HepG2 (cell line): ENCODE data around the gene RNF208. TPM values are rescaled to one million over a fixed set of nuclear protein-coding genes. Genes with fewer than 3 reads are reported as not detected.
A peak's percentile ranks its signal among the peaks of the same experiment; 100 is the strongest.

Experiments used
- ATAC-seq: fragments of 200-7000 bp; cut with Tn5 transposase; 3 replicates; pipeline ENCODE4 v1.9.1; 2020; ENCODE audit warnings: mild to moderate bottlenecking, moderate library complexity
- BruUV-seq: library from RNA; stranded (reverse); fragments of 400-500 nt; replicated peaks from 2 replicates; lab custom pipeline; 2021; lab: Mats Ljungman, UMichigan
- CTCF ChIA-PET: fragments of 300-600 bp; formaldehyde crosslinking; extraction: SDS; loops from one replicate; lab custom pipeline; 2021; ENCODE audit warnings: low total read pairs, inconsistent platforms, low intra/inter-chr PET ratio; lab: Yijun Ruan, JAX
- POLR2A ChIA-PET: fragments of 350-600 bp; sonication (Branson Sonifier 250); formaldehyde crosslinking; loops from one replicate; lab custom pipeline; 2020; ENCODE audit warnings: antibody characterized with exemption, inconsistent platforms; lab: Yijun Ruan, JAX
- DNase-seq: peaks from one replicate; pipeline ENCODE4 v3.0.0-alpha.2; 2015; ENCODE audit warnings: low spot score
- FAIRE-seq: peaks from 3 replicates; lab custom pipeline; 2011; peaks lifted over from hg19 to GRCh38; lab: Jason Lieb, UNC
- H2AFZ ChIP-seq: one replicate; pipeline ENCODE4 v1.6.1; 2011; ENCODE audit warnings: low read length, inconsistent platforms
- H3K27ac ChIP-seq: fragments of 300-600 bp; 3 replicates; pipeline ENCODE4 v1.8.0; 2011; ENCODE audit warnings: mixed run types, mild to moderate bottlenecking, mixed read lengths, low read length, inconsistent platforms; ENCODE audit not compliant: insufficient read depth; ENCODE audit errors: extremely low read length
- H3K27me3 ChIP-seq, 2 experiments: fragments of 200-600 bp in 1 of 2; 2 replicates in 1 of 2; 3 replicates in 1 of 2; pipeline versions ENCODE4 v1.6.0 to v1.8.0; 2011; ENCODE audit warnings: low read length in 2 of 2, mild to moderate bottlenecking in 2 of 2, moderate library complexity in 2 of 2, inconsistent platforms in 1 of 2; ENCODE audit not compliant: insufficient read depth in 2 of 2, control insufficient read depth in 1 of 2
- H3K36me3 ChIP-seq, 2 experiments: fragments of 200-600 bp in 1 of 2; replicated peaks in 1 of 2; 2 replicates in 1 of 2; 3 replicates in 1 of 2; pipeline versions ENCODE4 v1.5.1 to v1.8.0; 2011; ENCODE audit warnings: low read length in 2 of 2, inconsistent platforms in 1 of 2; ENCODE audit not compliant: insufficient read depth in 2 of 2, control insufficient read depth in 1 of 2
- H3K4me1 ChIP-seq: 2 replicates; pipeline ENCODE4 v1.5.1; 2012; ENCODE audit warnings: low read length, inconsistent platforms; ENCODE audit not compliant: insufficient read depth
- H3K4me2 ChIP-seq: 2 replicates; pipeline ENCODE4 v1.6.0; 2011; ENCODE audit warnings: low read depth, low read length, inconsistent platforms
- H3K4me3 ChIP-seq, 3 experiments: fragments of 200-600 bp in 1 of 3; sonication (generic), shearing (Covaris generic) in 1 of 3; replicated peaks in 1 of 3; 2 replicates each; pipeline ENCODE4 v1.5.1; 2011 to 2016; ENCODE audit warnings: low read length in 3 of 3, inconsistent platforms in 2 of 3, low read depth in 2 of 3, mild to moderate bottlenecking in 2 of 3, control low read depth in 1 of 3, mixed read lengths in 1 of 3; ENCODE audit not compliant: insufficient read depth in 1 of 3
- H3K79me2 ChIP-seq: one replicate; pipeline ENCODE4 v1.6.1; 2011; ENCODE audit warnings: low read length, inconsistent platforms; ENCODE audit not compliant: insufficient read depth
- H3K9ac ChIP-seq: 2 replicates; pipeline ENCODE4 v1.6.0; 2011; ENCODE audit warnings: mild to moderate bottlenecking, low read depth, low read length, inconsistent platforms; ENCODE audit not compliant: insufficient read depth
- H3K9me3 ChIP-seq: 2 replicates; pipeline ENCODE4 v1.5.1; 2012; ENCODE audit warnings: mild to moderate bottlenecking, low read length
- H4K20me1 ChIP-seq: 2 replicates; pipeline ENCODE4 v1.6.0; 2011; ENCODE audit warnings: inconsistent platforms, mild to moderate bottlenecking, low read length, moderate library complexity; ENCODE audit not compliant: insufficient read depth
- AGO1 ChIP-seq: fragments of 200-400 bp; formaldehyde crosslinking; IDR thresholded peaks from 2 replicates; pipeline ENCODE4 v1.6.1; 2017; ENCODE audit warnings: mild to moderate bottlenecking, low read depth, low read length, moderate library complexity; ENCODE audit not compliant: poor library complexity, severe bottlenecking
- BCL6 ChIP-seq: IDR thresholded peaks from 2 replicates; pipeline ENCODE4 v1.6.1; 2016; ENCODE audit warnings: missing genetic modification reagents, missing compliant biosample characterization
- CHD2 ChIP-seq: IDR thresholded peaks from 2 replicates; pipeline ENCODE4 v1.6.1; 2011; ENCODE audit warnings: low read depth, low read length, improper control_type of control experiment
- EZH2 ChIP-seq: conservative IDR thresholded peaks from 2 replicates; pipeline ENCODE4 v1.6.1; 2012; ENCODE audit warnings: mild to moderate bottlenecking, low read depth, low read length, moderate library complexity
- RARA ChIP-seq: IDR thresholded peaks from 2 replicates; pipeline ENCODE4 v1.6.1; 2016; ENCODE audit warnings: missing genetic modification reagents, missing compliant biosample characterization
- TBX2 ChIP-seq: sonication (generic); formaldehyde crosslinking; IDR thresholded peaks from 2 replicates; pipeline ENCODE4 v1.5.0; 2020; ENCODE audit warnings: missing genetic modification reagents, mild to moderate bottlenecking, borderline replicate concordance
- THAP11 ChIP-seq: IDR thresholded peaks from 2 replicates; pipeline ENCODE4 v1.6.1; 2016; ENCODE audit warnings: missing biosample characterization, missing genetic modification reagents
- ZC3H13 ChIP-seq: sonication (generic); formaldehyde crosslinking; IDR thresholded peaks from 2 replicates; pipeline ENCODE4 v1.8.1; 2023; ENCODE audit warnings: mild to moderate bottlenecking, missing genetic modification reagents, moderate library complexity
- ZNF124 ChIP-seq: sonication (generic); formaldehyde crosslinking; IDR thresholded peaks from 2 replicates; pipeline ENCODE4 v1.4.0; 2020; ENCODE audit warnings: missing genetic modification reagents
- ZNF432 ChIP-seq: sonication (generic); formaldehyde crosslinking; IDR thresholded peaks from 2 replicates; pipeline ENCODE4 v1.5.0; 2020; ENCODE audit warnings: missing genetic modification reagents, mild to moderate bottlenecking, borderline replicate concordance
- ZNF780A ChIP-seq: sonication (generic); formaldehyde crosslinking; IDR thresholded peaks from 2 replicates; pipeline ENCODE4 v1.8.0; 2022; ENCODE audit warnings: mild to moderate bottlenecking, missing genetic modification reagents, moderate library complexity
- ZSCAN12 ChIP-seq: sonication (generic); formaldehyde crosslinking; IDR thresholded peaks from 2 replicates; pipeline ENCODE4 v1.9.0; 2021; ENCODE audit warnings: mild to moderate bottlenecking, missing genetic modification reagents
- WGBS: methylation state at CpG from one replicate; pipeline ENCODE4 v1.1.6; 2017; ENCODE audit warnings: low lambda C conversion rate; 5-methylcytosine and 5-hydroxymethylcytosine counted together
- in situ Hi-C: cut with HindIII; loops from 2 replicates; pipeline ENCODE4 v1.10.0; 2017; ENCODE audit warnings: low pct_unique_long_range_greater_than_20kb; ENCODE audit not compliant: extremely low pct_ligation_motif_present
- intact Hi-C: fragments of 100-400 bp; cut with micrococcal nuclease; formaldehyde crosslinking; loops from one replicate; pipeline ENCODE4 v1.10.0; 2022; ENCODE audit not compliant: unreplicated experiment
- polyA plus RNA-seq, 8 experiments: library from polyadenylated mRNA; depleted of rRNA in 3 of 8; stranded (reverse) in 7 of 8; unstranded in 1 of 8; fragments of >200 nt; fragmentation: Illumina TruSeq in 4 of 8; extraction: Trizol in 4 of 8; gene quantifications; 2 replicates each; pipeline versions ENCODE4 v1.2.1 to v1.2.3, GENCODE V29; 2011 to 2016; ENCODE audit warnings: low read depth in 4 of 8, missing spikeins in 1 of 8, mixed read lengths in 1 of 8; ENCODE audit not compliant: insufficient read depth in 1 of 8
- total RNA-seq, 5 experiments: library from RNA; depleted of rRNA; stranded (reverse); fragments of >200 nt; fragmentation: Illumina TruSeq; extraction: Trizol; gene quantifications; 2 replicates each; pipeline ENCODE4 v1.2.3, GENCODE V29; 2016; ENCODE audit warnings: low read depth in 1 of 5
- TF ChIP-seq, protein P1 (sequence below): sonication (generic); formaldehyde crosslinking; IDR thresholded peaks from 2 replicates; pipeline ENCODE4 v1.4.0; 2020; ENCODE audit warnings: missing genetic modification reagents
- TF ChIP-seq, protein P2 (sequence below): sonication (generic); formaldehyde crosslinking; IDR thresholded peaks from 2 replicates; pipeline ENCODE4 v1.5.1; 2020; ENCODE audit warnings: mild to moderate bottlenecking, missing genetic modification reagents, moderate library complexity
- TF ChIP-seq, protein P3 (sequence below): sonication (generic); formaldehyde crosslinking; IDR thresholded peaks from 2 replicates; pipeline ENCODE4 v1.9.0; 2021; ENCODE audit warnings: missing genetic modification reagents, borderline replicate concordance

RNF208 gene
- total and polyA plus RNA-seq, 2 of the 13 experiments (the other 11 are each of a cell fraction or from before 2014, with no cell fraction given): 1.6 to 2.1 TPM

DNA sequence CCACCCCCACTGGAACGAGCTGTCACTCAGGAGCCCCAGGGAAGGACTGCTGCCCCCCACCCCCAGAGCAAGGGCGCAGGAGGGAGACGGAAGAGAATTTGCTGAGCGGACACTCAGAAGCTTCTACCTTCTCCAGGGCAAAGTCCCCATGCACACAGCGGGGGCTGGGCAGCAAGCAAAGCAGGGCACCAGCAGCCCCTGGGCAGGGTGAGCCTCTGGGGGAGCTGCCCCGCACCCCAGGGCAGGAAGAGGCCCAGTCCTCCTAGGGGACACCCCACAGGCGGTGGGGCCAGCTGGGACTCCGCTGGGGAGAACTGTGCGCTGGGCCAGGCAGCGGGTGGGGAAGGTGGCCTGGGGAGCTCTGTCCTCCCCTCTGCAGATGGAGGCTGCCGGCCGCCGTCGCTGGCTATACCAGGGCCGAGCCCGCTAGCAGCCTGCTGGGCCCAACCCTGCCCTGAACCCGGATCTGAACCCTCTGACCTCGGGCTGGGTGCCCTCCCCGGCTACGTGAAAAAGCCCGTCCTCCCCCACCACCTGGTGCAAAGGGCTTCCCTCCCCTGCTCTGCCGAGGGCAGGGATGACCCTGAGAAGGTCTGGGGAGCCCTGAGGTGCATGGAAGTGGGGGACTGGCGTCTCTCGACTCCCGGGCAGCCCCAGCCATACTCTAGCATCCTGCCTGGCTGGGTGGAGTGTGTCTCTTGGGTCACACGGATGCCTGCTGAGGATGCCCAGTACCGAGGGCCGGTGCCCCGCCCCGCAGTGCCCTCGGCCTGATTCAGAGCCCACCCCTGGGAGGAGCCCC, 8.1 kb upstream of the RNF208 start:
- intact Hi-C loops: no loop called here
- Histone ChIP-seq H3K9me3 (no peaks in the 10 kb centered on the region), H4K20me1 (no peaks in the 10 kb centered on the region), H2AFZ (no peak overlapping the region), H3K79me2 (peaks cover 4% of the 10 kb centered on the region), H3K9ac (peak overlapping the region; percentile 65), H3K4me1 (peaks cover 75% of the 10 kb centered on the region), H3K36me3 (no peaks in the 10 kb centered on the region), H3K27me3 (no peaks in the 10 kb centered on the region), H3K27ac (peak overlapping the region; percentile 75), H3K4me2 (peak overlapping the region; percentile 96), H3K4me3 (peak overlapping the region; percentile 53 to 72 (median 62))
- 2% methylated on average over 8 of the region's 31 CpGs for WGBS
- FAIRE-seq (no peak), ATAC-seq (peak; percentile 46), DNase-seq (no peak)
- no TSS peak for BruUV-seq
- ChIA-PET POLR2A (interaction anchor here (0.9 to 2.7 kb wide), 14 partner anchors 8 to 144 kb away, joined by 3 to 16 read pairs (median 5); partner anchors contain the start of genes ANAPC2, MAN1B1, SSNA1 and TOR4A), CTCF (no interaction called here)
- in situ Hi-C loops: loop anchor here (5.0 kb wide), 2 partner anchors 43 to 118 kb away; partner anchors contain the start of genes ANAPC2, DPP7 and SSNA1
- TF ChIP-seq TBX2 (CRISPR knock-in tag) (peak; percentile 55; the same call in 1 of the 2 replicates), ZC3H13 (CRISPR knock-in tag) (peak; percentile 95; the same call in 1 of the 2 replicates), ZNF432 (CRISPR knock-in tag) (no peak), AGO1 (peak; percentile 95), CHD2 (no peak), BCL6 (peak; percentile 49), THAP11 (CRISPR knock-in tag) (peak; percentile 66; the same call in 1 of the 2 replicates), ZSCAN12 (CRISPR knock-in tag) (no peak), EZH2 (no peak), RARA (CRISPR knock-in tag) (peak; percentile 74), ZNF780A (no peak), ZNF124 (no peak)
- TF ChIP-seq, protein P1, sequence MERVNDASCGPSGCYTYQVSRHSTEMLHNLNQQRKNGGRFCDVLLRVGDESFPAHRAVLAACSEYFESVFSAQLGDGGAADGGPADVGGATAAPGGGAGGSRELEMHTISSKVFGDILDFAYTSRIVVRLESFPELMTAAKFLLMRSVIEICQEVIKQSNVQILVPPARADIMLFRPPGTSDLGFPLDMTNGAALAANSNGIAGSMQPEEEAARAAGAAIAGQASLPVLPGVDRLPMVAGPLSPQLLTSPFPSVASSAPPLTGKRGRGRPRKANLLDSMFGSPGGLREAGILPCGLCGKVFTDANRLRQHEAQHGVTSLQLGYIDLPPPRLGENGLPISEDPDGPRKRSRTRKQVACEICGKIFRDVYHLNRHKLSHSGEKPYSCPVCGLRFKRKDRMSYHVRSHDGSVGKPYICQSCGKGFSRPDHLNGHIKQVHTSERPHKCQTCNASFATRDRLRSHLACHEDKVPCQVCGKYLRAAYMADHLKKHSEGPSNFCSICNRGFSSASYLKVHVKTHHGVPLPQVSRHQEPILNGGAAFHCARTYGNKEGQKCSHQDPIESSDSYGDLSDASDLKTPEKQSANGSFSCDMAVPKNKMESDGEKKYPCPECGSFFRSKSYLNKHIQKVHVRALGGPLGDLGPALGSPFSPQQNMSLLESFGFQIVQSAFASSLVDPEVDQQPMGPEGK (CRISPR knock-in tag): peak; percentile 86
- TF ChIP-seq, protein P2, sequence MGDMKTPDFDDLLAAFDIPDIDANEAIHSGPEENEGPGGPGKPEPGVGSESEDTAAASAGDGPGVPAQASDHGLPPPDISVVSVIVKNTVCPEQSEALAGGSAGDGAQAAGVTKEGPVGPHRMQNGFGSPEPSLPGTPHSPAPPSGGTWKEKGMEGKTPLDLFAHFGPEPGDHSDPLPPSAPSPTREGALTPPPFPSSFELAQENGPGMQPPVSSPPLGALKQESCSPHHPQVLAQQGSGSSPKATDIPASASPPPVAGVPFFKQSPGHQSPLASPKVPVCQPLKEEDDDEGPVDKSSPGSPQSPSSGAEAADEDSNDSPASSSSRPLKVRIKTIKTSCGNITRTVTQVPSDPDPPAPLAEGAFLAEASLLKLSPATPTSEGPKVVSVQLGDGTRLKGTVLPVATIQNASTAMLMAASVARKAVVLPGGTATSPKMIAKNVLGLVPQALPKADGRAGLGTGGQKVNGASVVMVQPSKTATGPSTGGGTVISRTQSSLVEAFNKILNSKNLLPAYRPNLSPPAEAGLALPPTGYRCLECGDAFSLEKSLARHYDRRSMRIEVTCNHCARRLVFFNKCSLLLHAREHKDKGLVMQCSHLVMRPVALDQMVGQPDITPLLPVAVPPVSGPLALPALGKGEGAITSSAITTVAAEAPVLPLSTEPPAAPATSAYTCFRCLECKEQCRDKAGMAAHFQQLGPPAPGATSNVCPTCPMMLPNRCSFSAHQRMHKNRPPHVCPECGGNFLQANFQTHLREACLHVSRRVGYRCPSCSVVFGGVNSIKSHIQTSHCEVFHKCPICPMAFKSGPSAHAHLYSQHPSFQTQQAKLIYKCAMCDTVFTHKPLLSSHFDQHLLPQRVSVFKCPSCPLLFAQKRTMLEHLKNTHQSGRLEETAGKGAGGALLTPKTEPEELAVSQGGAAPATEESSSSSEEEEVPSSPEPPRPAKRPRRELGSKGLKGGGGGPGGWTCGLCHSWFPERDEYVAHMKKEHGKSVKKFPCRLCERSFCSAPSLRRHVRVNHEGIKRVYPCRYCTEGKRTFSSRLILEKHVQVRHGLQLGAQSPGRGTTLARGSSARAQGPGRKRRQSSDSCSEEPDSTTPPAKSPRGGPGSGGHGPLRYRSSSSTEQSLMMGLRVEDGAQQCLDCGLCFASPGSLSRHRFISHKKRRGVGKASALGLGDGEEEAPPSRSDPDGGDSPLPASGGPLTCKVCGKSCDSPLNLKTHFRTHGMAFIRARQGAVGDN (CRISPR knock-in tag): peak; percentile 92
- TF ChIP-seq, protein P3, sequence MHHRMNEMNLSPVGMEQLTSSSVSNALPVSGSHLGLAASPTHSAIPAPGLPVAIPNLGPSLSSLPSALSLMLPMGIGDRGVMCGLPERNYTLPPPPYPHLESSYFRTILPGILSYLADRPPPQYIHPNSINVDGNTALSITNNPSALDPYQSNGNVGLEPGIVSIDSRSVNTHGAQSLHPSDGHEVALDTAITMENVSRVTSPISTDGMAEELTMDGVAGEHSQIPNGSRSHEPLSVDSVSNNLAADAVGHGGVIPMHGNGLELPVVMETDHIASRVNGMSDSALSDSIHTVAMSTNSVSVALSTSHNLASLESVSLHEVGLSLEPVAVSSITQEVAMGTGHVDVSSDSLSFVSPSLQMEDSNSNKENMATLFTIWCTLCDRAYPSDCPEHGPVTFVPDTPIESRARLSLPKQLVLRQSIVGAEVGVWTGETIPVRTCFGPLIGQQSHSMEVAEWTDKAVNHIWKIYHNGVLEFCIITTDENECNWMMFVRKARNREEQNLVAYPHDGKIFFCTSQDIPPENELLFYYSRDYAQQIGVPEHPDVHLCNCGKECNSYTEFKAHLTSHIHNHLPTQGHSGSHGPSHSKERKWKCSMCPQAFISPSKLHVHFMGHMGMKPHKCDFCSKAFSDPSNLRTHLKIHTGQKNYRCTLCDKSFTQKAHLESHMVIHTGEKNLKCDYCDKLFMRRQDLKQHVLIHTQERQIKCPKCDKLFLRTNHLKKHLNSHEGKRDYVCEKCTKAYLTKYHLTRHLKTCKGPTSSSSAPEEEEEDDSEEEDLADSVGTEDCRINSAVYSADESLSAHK: no peak
